SK-N-SH (cell line): ENCODE measurements around the gene BBOX1. TPM values are rescaled to one million over a fixed set of nuclear protein-coding genes. Genes with fewer than 3 reads are reported as not detected.

Experiments used
- CTCF ChIA-PET: fragments of 300-600, 350-600 bp; formaldehyde crosslinking; extraction: SDS; loops from one replicate; lab custom pipeline; 2021; lab: Yijun Ruan, JAX
- POLR2A ChIA-PET: fragments of 350-600 bp; sonication (Branson Sonifier 250); formaldehyde crosslinking; extraction: SDS; loops from one replicate; lab custom pipeline; 2020; ENCODE audit warnings: antibody characterized with exemption, inconsistent platforms; lab: Yijun Ruan, JAX
- DNase-seq: peaks from one replicate; pipeline ENCODE4 v3.0.0; 2012
- H2AFZ ChIP-seq: fragments of 200-600 bp; sonication (generic); 2 replicates; pipeline ENCODE4 v1.8.1; 2016; ENCODE audit warnings: antibody characterized with exemption, mild to moderate bottlenecking, low read depth
- H3F3A ChIP-seq: fragments of 200-600 bp; sonication (generic); replicated peaks from 2 replicates; pipeline ENCODE3; 2016; ENCODE audit warnings: antibody characterized with exemption, mild to moderate bottlenecking; ENCODE audit not compliant: insufficient read depth
- H3K27ac ChIP-seq, 2 experiments: fragments of 200-500 bp in 1 of 2; fragments of 200-600 bp in 1 of 2; sonication (Bioruptor generic) in 1 of 2; sonication (generic), shearing (Covaris generic) in 1 of 2; 2 replicates each; pipeline versions ENCODE4 v1.5.1 to v1.6.1; 2014 to 2016; ENCODE audit warnings: low read depth in 2 of 2, inconsistent platforms in 1 of 2, low read length in 1 of 2, mild to moderate bottlenecking in 1 of 2, mixed read lengths in 1 of 2
- H3K27me3 ChIP-seq: fragments of 200-600 bp; sonication (generic), shearing (Covaris generic); 2 replicates; pipeline ENCODE4 v1.6.1; 2016; ENCODE audit warnings: mixed run types; ENCODE audit not compliant: insufficient read depth
- H3K36me3 ChIP-seq, 2 experiments: fragments of 200-500 bp in 1 of 2; fragments of 200-600 bp in 1 of 2; sonication (Bioruptor generic) in 1 of 2; sonication (generic) in 1 of 2; replicated peaks in 1 of 2; 2 replicates each; pipeline versions ENCODE3 to v1.5.1; 2014 to 2016; ENCODE audit warnings: low read length in 1 of 2, mild to moderate bottlenecking in 1 of 2; ENCODE audit not compliant: insufficient read depth in 2 of 2, control insufficient read depth in 1 of 2
- H3K4me1 ChIP-seq, 2 experiments: fragments of 200-500 bp in 1 of 2; fragments of 200-600 bp in 1 of 2; sonication (Bioruptor generic) in 1 of 2; sonication (generic), shearing (Covaris generic) in 1 of 2; 2 replicates each; pipeline versions ENCODE4 v1.5.1 to v1.6.1; 2014 to 2016; ENCODE audit warnings: low read depth in 1 of 2, low read length in 1 of 2, mixed run types in 1 of 2; ENCODE audit not compliant: insufficient read depth in 2 of 2, control insufficient read depth in 1 of 2
- H3K4me2 ChIP-seq: fragments of 200-600 bp; sonication (generic), shearing (Covaris generic); 2 replicates; pipeline ENCODE4 v1.6.1; 2017; ENCODE audit warnings: mixed run types
- H3K4me3 ChIP-seq, 2 experiments: fragments of 200-500 bp in 1 of 2; fragments of 200-600 bp in 1 of 2; sonication (Bioruptor generic) in 1 of 2; sonication (generic), shearing (Covaris generic) in 1 of 2; 2 replicates each; pipeline versions ENCODE4 v1.5.1 to v1.8.1; 2014 to 2016; ENCODE audit warnings: low read depth in 2 of 2, inconsistent platforms in 1 of 2, low read length in 1 of 2, mild to moderate bottlenecking in 1 of 2, mixed read lengths in 1 of 2, moderate library complexity in 1 of 2
- H3K79me2 ChIP-seq: fragments of 200-600 bp; sonication (generic); 2 replicates; pipeline ENCODE4 v1.8.1; 2017; ENCODE audit warnings: mild to moderate bottlenecking; ENCODE audit not compliant: insufficient read depth
- H3K9ac ChIP-seq: fragments of 200-600 bp; sonication (generic); 2 replicates; pipeline ENCODE4 v1.6.1; 2017; ENCODE audit warnings: mixed run types
- H3K9me2 ChIP-seq: fragments of 200-600 bp; sonication (generic); 2 replicates; pipeline ENCODE4 v1.6.1; 2017; ENCODE audit warnings: mixed run types
- H3K9me3 ChIP-seq: fragments of 200-600 bp; sonication (generic); 2 replicates; pipeline ENCODE4 v1.6.1; 2017; ENCODE audit warnings: mixed run types, mild to moderate bottlenecking, moderate library complexity
- H4K20me1 ChIP-seq: fragments of 200-600 bp; sonication (generic); 2 replicates; pipeline ENCODE4 v1.6.1; 2017; ENCODE audit warnings: mild to moderate bottlenecking, mixed run types; ENCODE audit not compliant: insufficient read depth
- ELF1 ChIP-seq: IDR thresholded peaks from 2 replicates; pipeline ENCODE4 v1.4.0; 2012
- EZH2phosphoT487 ChIP-seq: fragments of 200-600 bp; sonication (generic); IDR thresholded peaks from 2 replicates; pipeline ENCODE4 v1.6.1; 2017; ENCODE audit warnings: low read depth, mixed run types, mild to moderate bottlenecking, antibody characterized with exemption, moderate library complexity, borderline replicate concordance
- FOXJ3 ChIP-seq: sonication (generic); formaldehyde crosslinking; IDR thresholded peaks from 2 replicates; pipeline ENCODE4 v1.5.1; 2020; ENCODE audit warnings: mild to moderate bottlenecking, missing genetic modification reagents
- FOXM1 ChIP-seq: IDR thresholded peaks from 2 replicates; pipeline ENCODE4 v1.4.0; 2012; ENCODE audit warnings: low read depth, mild to moderate bottlenecking
- MEF2A ChIP-seq: IDR thresholded peaks from 2 replicates; pipeline ENCODE4 v1.4.0; 2012; ENCODE audit warnings: low read depth, borderline replicate concordance
- MXI1 ChIP-seq: IDR thresholded peaks from 2 replicates; pipeline ENCODE4 v1.6.1; 2012; ENCODE audit warnings: mild to moderate bottlenecking, low read depth, low read length, improper control_type of control experiment
- NRF1 ChIP-seq: IDR thresholded peaks from 2 replicates; pipeline ENCODE4 v1.6.1; 2012; ENCODE audit warnings: low read depth, mild to moderate bottlenecking, low read length
- RCOR1 ChIP-seq: fragments of 150-350 bp; IDR thresholded peaks from 2 replicates; pipeline ENCODE4 v1.6.1; 2017; ENCODE audit warnings: antibody characterized with exemption, low read length
- RXRA ChIP-seq: IDR thresholded peaks from 2 replicates; pipeline ENCODE4 v1.4.0; 2012; ENCODE audit warnings: low read depth, mild to moderate bottlenecking, borderline replicate concordance
- TAF1 ChIP-seq: IDR thresholded peaks from 2 replicates; pipeline ENCODE4 v1.6.1; 2012; ENCODE audit warnings: low read depth, mild to moderate bottlenecking, low read length, moderate library complexity, borderline replicate concordance
- WGBS: methylation state at CpG from one replicate; pipeline ENCODE4 v1.1.6; 2017; ENCODE audit warnings: low lambda C conversion rate; 5-methylcytosine and 5-hydroxymethylcytosine counted together
- polyA plus RNA-seq, 3 experiments: library from polyadenylated mRNA; depleted of rRNA; stranded (reverse); fragments of >200 nt; gene quantifications; 2 replicates each; pipeline ENCODE4 v1.2.3, GENCODE V29; 2012
- TF ChIP-seq, protein P1 (sequence below): IDR thresholded peaks from 2 replicates; pipeline ENCODE4 v1.4.0; 2012; ENCODE audit warnings: low read depth, borderline replicate concordance
- TF ChIP-seq, protein P2 (sequence below): fragments of 200-600 bp; sonication (generic); IDR thresholded peaks from 2 replicates; pipeline ENCODE4 v1.6.1; 2017; ENCODE audit warnings: antibody characterized with exemption, mild to moderate bottlenecking, moderate library complexity
- TF ChIP-seq, protein P3 (sequence below): IDR thresholded peaks from 2 replicates; pipeline ENCODE4 v1.4.0; 2012; ENCODE audit warnings: low read depth
- TF ChIP-seq, protein P4 (sequence below): IDR thresholded peaks from 2 replicates; pipeline ENCODE4; 2012
- TF ChIP-seq, protein P5 (sequence below): IDR thresholded peaks from 2 replicates; pipeline ENCODE4 v1.6.1; 2012; ENCODE audit warnings: mild to moderate bottlenecking, low read depth, low read length, moderate library complexity
- TF ChIP-seq, protein P6 (sequence below): IDR thresholded peaks from 2 replicates; pipeline ENCODE4 v1.4.0; 2012; ENCODE audit warnings: low read depth, borderline replicate concordance

The BBOX1 gene
- polyA plus RNA-seq, 1 of the 3 experiments (the other 2 are of a cell fraction), result 0.02 TPM

DNA sequence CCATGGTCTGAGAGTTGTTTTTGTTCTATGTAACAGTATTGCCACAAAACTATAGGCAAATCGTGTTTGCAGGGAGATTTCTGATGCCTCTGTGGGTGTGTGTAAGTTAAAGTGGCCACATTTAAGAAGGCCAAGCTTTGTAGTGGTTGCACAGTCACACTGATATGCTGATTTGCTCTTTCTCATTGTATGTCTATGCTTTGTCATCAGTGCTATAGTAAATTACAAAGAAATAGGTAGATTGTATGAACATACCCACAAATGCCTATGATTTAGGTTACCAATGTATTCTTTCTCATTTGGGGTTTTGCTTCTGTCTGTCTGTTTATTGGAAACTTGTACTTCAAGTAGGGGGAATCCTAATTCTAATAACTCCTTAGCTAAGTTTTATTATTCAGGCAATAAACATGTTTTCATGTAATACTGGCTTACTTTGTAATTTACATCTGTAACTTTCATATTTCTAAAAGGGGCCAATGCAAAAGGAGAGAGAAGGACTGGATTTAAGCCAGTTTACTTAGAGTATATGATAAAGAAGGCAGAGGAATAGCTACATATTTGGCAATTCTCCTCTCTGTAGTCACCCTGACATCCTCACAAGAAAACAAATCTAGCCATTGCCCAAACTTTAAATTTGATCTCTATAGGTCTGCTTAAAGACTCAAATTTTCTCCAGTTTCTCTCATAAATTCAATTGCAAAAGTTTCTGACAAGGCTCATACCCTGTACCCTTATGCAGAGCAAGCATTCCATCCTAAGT is 44.7 kb upstream of the BBOX1 start:
- Histone ChIP-seq H3K4me3 (no peak overlapping the region), H4K20me1 (no peaks in the 10 kb centered on the region), H3K9me2 (no peaks in the 10 kb centered on the region), H3K27me3 (no peaks in the 10 kb centered on the region), H3K27ac (no peak overlapping the region), H3K36me3 (no peaks in the 10 kb centered on the region), H3K4me1 (peaks cover 6 to 13% of the 10 kb centered on the region in 2 experiments; a peak in 3 of 4 replicates), H3K9ac (no peak overlapping the region), H2AFZ (no peak overlapping the region), H3K4me2 (no peak overlapping the region), H3K9me3 (no peaks in the 10 kb centered on the region), H3F3A (peaks cover 16% of the 10 kb centered on the region), H3K79me2 (no peaks in the 10 kb centered on the region)
- 32% methylated on average over 1 of the region's 1 CpG for WGBS
- CTCF ChIA-PET, result no interaction called here
- TF ChIP-seq, protein P1, sequence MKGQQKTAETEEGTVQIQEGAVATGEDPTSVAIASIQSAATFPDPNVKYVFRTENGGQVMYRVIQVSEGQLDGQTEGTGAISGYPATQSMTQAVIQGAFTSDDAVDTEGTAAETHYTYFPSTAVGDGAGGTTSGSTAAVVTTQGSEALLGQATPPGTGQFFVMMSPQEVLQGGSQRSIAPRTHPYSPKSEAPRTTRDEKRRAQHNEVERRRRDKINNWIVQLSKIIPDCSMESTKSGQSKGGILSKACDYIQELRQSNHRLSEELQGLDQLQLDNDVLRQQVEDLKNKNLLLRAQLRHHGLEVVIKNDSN, result no peak
- TF ChIP-seq RCOR1 (no peak), ELF1 (no peak), TAF1 (no peak), FOXM1 (no peak), NRF1 (no peak), MEF2A (no peak), MXI1 (no peak), RXRA (no peak), FOXJ3 (CRISPR knock-in tag) (no peak), EZH2phosphoT487 (no peak)
- TF ChIP-seq, protein P2, sequence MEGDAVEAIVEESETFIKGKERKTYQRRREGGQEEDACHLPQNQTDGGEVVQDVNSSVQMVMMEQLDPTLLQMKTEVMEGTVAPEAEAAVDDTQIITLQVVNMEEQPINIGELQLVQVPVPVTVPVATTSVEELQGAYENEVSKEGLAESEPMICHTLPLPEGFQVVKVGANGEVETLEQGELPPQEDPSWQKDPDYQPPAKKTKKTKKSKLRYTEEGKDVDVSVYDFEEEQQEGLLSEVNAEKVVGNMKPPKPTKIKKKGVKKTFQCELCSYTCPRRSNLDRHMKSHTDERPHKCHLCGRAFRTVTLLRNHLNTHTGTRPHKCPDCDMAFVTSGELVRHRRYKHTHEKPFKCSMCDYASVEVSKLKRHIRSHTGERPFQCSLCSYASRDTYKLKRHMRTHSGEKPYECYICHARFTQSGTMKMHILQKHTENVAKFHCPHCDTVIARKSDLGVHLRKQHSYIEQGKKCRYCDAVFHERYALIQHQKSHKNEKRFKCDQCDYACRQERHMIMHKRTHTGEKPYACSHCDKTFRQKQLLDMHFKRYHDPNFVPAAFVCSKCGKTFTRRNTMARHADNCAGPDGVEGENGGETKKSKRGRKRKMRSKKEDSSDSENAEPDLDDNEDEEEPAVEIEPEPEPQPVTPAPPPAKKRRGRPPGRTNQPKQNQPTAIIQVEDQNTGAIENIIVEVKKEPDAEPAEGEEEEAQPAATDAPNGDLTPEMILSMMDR, result no peak
- TF ChIP-seq, protein P3, sequence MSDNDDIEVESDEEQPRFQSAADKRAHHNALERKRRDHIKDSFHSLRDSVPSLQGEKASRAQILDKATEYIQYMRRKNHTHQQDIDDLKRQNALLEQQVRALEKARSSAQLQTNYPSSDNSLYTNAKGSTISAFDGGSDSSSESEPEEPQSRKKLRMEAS, result no peak
- TF ChIP-seq, protein P4, sequence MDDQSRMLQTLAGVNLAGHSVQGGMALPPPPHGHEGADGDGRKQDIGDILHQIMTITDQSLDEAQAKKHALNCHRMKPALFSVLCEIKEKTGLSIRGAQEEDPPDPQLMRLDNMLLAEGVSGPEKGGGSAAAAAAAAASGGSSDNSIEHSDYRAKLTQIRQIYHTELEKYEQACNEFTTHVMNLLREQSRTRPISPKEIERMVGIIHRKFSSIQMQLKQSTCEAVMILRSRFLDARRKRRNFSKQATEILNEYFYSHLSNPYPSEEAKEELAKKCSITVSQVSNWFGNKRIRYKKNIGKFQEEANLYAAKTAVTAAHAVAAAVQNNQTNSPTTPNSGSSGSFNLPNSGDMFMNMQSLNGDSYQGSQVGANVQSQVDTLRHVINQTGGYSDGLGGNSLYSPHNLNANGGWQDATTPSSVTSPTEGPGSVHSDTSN, result no peak
- TF ChIP-seq, protein P5, sequence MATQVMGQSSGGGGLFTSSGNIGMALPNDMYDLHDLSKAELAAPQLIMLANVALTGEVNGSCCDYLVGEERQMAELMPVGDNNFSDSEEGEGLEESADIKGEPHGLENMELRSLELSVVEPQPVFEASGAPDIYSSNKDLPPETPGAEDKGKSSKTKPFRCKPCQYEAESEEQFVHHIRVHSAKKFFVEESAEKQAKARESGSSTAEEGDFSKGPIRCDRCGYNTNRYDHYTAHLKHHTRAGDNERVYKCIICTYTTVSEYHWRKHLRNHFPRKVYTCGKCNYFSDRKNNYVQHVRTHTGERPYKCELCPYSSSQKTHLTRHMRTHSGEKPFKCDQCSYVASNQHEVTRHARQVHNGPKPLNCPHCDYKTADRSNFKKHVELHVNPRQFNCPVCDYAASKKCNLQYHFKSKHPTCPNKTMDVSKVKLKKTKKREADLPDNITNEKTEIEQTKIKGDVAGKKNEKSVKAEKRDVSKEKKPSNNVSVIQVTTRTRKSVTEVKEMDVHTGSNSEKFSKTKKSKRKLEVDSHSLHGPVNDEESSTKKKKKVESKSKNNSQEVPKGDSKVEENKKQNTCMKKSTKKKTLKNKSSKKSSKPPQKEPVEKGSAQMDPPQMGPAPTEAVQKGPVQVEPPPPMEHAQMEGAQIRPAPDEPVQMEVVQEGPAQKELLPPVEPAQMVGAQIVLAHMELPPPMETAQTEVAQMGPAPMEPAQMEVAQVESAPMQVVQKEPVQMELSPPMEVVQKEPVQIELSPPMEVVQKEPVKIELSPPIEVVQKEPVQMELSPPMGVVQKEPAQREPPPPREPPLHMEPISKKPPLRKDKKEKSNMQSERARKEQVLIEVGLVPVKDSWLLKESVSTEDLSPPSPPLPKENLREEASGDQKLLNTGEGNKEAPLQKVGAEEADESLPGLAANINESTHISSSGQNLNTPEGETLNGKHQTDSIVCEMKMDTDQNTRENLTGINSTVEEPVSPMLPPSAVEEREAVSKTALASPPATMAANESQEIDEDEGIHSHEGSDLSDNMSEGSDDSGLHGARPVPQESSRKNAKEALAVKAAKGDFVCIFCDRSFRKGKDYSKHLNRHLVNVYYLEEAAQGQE, result no peak
- TF ChIP-seq, protein P6, sequence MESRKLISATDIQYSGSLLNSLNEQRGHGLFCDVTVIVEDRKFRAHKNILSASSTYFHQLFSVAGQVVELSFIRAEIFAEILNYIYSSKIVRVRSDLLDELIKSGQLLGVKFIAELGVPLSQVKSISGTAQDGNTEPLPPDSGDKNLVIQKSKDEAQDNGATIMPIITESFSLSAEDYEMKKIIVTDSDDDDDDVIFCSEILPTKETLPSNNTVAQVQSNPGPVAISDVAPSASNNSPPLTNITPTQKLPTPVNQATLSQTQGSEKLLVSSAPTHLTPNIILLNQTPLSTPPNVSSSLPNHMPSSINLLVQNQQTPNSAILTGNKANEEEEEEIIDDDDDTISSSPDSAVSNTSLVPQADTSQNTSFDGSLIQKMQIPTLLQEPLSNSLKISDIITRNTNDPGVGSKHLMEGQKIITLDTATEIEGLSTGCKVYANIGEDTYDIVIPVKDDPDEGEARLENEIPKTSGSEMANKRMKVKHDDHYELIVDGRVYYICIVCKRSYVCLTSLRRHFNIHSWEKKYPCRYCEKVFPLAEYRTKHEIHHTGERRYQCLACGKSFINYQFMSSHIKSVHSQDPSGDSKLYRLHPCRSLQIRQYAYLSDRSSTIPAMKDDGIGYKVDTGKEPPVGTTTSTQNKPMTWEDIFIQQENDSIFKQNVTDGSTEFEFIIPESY, result no peak
- DNase-seq, result no peak
- POLR2A ChIA-PET, result no interaction called here
